C1 segment of cervical spinal cord (tissue), 14 donors: Measurements from ENCODE around the gene MRPL54.
"Not testable (repeated sequence)": the region's sequence is repeated elsewhere in the genome, so short reads cannot be mapped to it uniquely, and the experiment has no call there.

Source experiments
- DNase-seq, 14 donors: peaks; one replicate each; lab custom pipeline; 2025; lab: John Stamatoyannopoulos, UW

The MRPL54 gene

DNA sequence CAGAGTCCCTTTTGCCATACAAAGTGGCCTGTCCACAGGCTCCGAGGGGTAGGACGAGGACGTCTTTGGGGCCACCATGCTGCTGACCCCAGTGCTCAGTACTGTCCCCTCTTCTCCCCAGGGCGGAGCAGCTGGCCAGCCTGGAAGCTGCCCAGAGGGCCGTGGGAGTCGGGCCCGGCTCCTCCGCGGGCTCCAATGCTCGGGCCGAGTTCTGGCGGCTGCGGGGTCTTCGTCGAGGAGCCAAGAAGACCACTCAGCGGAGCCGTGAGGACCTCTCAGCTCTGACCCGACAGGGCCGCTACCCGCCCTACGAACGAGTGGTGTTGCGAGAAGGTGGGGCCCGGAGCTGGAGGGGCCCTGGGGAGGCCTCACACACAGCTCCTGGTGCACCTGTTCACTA, 22.1 kb upstream of the MRPL54 start:
- DNase-seq: no peak

DNA sequence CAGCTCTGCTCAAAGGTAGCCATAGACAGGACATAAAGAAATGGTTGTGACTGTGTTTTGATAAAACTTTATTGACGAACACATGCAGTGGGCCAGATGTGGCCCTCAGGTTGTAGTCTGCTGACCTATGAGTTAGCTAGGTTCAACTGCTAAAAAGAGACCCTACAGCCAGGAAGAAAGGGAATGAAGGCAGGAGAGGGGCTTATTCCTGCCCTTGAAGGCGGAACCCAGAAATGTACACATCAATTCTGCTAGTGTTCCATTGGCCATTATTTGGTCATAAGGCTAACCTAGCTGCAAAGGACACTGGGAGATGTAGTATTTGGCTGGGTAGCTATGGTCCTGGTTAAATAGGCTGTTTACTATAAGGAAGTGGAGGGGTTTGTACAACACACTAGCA, 19.0 kb upstream of the MRPL54 start:
- DNase-seq: no peak

DNA sequence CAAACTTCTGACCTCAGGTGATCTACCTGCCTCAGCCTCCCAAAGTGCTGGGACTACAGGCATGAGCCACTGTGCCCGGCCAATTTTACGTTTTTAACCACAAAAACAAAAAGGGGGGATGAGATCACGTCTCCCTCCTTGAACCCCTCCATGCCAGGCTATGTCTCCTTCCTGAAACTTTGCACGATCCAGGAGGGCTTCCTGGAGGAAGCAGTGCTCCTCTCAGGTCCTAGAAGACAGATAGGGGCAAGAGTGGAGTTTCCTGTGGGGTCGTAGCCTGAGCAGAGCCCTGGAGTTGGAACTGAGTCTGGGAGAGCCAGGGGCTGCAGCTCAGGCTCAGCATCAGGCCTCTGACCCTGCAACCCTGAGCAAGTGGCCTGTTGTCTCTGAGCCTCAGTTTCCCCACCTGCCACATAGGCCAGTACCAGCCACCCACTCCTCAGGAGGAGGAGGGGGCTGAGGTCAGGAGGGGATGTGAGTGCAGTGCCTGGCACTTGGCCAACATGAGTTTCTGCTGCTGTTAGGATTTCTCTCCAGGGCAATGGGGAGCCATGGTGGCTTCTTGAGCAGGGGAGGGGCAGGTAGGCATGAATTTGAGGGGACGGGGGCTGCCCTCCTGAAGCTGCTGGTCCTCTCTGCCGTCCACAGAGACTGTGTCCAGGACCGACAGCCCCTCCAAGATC, 17.0 kb upstream of the MRPL54 start:
- no peak for DNase-seq

DNA sequence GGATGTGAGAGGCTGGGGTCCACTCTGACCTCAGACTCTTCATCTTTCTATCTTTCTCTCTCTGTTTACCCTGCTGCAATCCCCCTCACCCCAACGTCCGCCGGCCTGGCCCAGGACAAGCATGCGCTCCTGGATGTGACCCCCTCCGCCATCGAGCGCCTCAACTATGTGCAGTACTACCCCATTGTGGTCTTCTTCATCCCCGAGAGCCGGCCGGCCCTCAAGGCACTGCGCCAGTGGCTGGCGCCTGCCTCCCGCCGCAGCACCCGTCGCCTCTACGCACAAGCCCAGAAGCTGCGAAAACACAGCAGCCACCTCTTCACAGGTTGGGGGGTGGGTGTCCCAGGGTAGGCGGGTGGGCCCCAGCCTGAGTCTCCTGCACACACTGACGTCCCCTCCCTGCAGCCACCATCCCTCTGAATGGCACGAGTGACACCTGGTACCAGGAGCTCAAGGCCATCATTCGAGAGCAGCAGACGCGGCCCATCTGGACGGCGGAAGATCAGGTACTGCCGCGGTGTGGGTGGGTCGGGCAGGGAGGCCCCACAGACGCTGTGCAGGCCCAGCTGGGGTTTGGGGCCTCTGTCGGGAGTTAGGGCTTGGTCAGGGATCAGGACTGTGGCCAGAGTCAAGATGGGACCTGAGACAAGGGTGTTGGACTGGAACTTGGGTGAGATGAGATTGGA, 16.0 kb upstream of the MRPL54 start:
- DNase-seq: no peak

DNA sequence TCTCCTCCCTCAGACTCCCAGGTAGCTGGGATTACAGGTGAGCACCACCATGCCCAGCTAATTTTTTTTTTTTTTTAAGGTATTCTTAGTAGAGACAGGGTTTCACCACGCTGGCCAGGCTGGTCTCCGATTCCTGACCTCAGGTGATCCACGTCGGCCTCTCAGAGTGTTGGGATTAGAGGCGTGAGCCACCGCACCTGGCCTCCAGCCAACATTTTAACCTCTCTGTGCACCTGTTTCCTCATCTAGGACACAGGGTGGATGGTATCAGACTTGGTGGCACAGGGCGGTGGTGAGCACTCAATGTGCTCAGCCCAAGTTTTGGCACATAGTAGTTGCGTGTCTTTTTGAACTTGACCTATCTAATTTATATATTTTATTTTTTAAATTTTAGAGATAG, 13.5 kb upstream of the MRPL54 start:
- no peak for DNase-seq

DNA sequence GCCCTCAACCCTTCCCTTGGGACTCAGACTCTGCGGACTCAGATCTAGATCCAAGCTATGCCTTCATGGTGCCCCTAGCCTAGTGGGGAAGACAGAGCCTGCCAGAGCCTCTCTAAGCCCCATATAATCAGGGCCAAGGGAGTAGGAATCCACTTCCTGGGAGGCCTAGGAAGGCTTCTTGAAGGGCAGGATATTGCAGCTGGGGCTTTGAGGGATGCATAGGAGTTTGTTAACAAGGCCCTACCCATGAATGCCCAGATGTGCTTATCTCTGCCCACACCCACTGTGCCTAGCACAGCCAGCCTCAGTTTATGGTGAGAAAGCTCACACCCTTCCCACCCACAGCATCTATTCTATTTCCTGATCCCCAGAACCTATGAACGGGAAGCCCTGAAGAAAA, 12.3 kb upstream of the MRPL54 start:
- no peak for DNase-seq

DNA sequence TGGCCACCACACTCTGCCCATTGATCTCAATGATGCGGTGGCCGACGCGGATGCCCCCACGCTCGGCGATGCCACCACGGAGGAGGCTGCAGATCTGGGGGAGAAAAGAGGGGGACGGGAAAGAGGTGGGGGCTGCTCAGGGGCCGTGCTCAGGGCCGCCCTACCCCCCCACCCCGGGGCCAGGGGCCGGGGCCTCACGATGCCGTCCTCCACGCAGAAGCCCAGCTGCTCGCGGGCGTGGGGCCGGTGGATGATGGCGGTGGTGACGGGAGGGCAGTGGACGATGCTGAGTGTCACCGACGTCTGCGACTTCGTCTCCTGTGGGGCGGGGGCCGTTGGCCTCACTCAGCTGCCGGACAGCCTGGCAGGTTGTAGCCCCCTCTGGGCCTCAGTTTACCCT, 11.2 kb upstream of the MRPL54 start:
- DNase-seq: no peak

DNA sequence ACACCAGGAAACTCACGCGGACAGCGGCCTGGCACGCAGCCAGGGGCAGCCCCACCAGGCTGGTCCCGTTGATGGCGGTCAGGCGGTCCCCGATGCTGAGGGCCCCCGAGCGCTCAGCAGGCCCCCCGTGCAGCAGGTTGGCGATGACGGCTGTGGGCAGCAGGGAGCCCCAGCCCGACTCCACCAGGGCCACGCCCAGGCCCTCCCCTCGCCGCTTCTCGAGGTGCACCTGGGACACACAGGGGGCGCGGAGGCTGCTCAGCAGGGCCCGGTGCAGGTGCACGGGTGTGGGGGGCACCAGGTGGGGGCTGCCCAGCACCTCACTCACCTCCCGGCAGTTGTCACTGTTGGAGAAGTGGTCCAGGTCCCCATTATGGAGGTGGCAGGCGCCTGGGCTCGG, 10.0 kb upstream of the MRPL54 start:
- DNase-seq: no peak

DNA sequence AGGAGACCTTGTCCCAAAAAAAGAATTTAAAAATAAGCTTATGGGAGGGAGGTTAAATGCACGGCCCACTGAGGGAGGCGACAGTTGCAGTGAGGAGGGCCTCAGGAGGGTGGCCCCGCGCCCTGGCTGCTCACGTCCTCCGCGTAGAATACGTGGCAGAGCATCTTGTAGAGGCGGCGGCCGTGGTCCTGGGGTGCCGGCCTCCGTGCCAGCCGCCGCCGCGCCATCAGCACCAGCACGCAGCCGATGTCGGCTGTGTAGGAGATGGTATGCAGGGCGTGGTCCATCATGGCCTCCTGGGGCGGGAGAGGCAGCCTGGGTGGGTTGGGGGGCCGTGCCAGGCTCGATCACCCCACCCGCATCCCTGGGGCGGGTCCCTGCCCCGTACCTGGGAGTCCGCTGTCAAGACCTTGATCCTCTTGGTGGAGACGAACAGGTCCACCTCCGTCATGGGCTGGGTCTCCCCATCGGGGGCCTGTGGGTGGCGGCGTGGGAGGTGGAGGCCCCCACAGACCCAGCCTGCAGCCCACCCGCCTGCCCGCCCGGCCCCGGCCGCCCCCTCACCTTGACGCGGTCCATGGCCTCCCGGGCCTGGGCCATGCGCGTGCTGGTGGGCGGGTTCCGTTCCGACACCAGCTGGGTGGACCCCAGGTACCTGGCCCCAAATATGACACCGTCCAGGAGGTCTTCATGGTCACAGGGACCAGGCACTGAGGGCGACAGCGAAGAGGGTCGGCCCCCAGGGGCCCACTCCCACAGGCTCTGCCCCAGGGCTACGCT, 8.7 kb upstream of the MRPL54 start:
- DNase-seq: no peak

DNA sequence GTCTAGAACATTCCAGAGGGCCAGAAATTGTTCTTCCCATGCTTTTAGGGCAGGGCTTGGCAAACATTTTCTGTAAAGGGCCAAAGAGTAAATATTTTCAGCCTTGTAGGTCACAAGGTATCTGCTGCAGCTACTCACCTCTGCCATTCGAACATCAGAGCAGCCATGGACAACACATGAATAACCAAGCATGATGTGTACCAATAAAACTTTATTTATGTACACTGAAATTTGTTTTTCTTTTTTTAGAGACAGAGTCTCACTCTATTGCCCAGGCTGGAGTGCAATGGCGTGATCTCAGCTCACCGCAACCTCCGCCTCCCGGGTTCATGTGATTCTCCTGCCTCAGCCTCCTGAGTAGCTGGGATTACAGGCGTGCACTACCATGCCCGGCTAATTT, 4.8 kb upstream of the MRPL54 start:
- not testable (repeated sequence) for DNase-seq

DNA sequence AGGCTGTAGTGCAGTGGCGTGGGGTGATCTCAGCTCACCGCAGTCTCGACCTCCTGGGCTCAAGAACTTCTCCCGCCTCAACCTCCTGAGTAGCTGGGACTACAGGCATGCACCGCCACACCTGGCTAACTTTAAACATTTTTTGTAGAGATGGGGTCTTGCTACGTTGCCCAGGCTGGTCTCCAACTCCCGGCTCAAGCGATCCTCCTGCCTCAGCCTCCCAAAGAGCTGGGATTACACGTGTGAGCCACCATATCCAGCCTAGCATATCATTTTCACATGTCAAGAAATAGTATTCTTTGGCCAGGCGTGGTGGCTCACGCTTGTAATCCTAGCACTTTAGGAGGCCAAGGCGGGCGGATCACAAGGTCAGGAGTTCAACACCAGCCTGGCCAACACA, 4.2 kb upstream of the MRPL54 start:
- DNase-seq: not testable (repeated sequence)

DNA sequence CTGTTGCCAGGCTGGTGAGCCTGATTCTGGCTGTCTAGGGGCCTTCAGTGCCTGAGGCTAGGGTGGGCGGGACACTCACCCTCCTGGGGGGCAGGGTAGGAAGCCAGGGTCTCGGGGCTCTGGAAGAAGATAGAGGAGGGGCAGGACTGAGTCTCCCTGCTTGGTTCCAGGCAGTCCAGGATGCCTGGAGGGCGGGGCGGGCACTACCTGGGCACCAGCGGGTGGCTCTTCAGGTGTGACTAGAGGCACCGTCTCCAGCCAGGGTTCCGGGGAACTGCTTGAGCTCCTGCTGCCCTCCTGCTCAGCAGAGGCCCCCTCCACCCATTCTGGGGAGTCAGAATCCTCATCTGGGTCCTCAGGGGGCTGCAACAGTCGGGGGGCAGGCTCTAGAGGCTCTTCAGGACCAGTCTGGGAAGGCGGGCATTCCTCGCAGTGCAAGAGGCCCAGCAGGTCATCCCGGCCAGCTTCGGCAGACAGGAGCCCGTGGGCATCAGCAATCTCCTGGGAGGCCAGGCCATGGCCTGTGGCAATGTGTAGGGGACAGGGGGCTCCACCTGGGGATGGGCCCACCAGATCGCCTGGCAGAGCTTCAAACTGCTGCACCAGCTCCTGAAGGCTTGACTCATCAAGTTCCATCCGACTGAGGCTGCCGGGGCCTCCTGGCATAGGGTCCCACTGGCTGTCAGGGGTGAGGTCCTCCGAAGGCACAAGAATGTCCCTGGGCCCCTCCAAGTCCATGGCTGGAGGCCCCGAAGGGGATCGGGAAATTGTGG, 2.8 kb upstream of the MRPL54 start:
- DNase-seq: peak in 3 of 14 donors; percentile 17 to 78 (median 31)

DNA sequence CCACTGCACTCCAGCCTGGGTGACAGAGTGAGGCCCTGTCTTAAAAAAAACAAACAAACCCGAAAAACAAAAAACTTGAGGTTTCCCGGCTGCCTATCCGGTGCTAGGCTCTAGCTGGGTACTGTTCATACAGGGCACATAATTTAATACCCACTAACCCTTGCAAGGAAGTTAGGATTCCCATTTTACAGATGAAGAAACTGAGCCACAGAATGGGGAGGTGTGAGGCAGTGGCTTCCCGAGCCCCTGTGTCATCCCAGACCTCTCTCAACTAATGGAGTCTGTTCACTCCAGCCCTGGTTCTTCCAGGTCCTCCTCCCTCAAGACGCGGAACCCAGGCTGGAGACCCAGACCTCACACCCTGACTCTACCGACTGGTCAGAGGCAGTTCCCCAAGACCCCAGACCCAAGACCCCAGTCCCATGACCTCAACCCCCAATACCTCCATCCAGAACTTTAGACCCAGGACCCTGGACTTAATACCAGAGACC, 1.6 kb upstream of the MRPL54 start:
- no peak for DNase-seq

DNA sequence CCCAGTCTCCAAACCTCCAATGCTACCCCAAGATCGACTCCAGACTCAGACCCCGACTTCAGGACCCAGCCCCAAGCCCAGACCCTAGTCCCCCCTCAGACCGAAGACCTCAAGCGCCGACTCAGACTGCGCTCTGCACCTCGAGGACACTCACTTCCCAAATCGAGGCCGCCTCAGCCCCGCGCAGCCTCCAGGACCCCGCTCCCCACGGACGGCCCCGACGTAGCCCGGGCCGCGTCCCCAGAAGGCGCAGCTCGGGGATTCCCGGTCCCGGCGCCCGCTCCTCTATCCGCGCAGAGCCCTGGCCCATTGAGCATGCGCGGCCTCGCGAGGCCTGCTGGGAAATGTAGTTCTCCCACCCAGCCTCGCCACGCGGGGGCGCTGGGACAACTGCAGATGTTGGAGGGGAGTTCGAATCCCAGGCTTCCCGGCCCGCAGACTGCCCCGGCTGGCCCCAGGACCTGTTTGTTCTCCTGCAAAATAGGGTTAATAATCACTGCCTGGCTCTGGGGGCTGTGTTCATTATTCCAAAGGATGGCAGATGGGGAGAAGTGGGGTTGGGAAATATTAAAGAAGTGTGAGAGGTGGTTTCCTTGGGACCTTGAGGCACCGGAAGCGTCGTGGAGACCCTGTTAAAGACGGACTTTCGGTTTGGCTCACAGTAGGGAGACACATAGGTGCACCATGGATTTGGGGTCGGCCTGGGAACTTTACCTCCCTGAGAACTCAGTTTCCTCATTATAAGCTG, 926 bp upstream of the MRPL54 start, which contains the start of gene APBA3:
TSS of gene APBA3 (minus strand) at position 311 of the 748 bp plus-strand sequence. CDS start 1,428 bp downstream, outside the sequence.
- DNase-seq: peak; percentile 29 to 94 (median 82)

DNA sequence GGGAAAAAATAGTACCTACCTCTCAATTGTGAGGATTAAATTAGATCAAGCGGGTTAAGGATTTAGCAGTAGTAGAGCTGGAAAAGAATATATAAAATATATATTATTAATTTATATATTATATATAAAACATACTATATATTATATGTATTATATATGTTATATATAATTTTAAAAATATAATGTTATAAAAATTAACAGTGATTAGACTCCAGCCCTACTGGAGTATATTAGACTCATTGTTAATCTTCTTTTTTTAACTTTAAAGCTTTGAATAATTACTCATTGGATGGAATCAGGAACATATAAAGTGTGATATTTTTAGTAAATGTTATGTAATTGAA, 380 bp upstream of the MRPL54 start:
- no peak for DNase-seq

DNA sequence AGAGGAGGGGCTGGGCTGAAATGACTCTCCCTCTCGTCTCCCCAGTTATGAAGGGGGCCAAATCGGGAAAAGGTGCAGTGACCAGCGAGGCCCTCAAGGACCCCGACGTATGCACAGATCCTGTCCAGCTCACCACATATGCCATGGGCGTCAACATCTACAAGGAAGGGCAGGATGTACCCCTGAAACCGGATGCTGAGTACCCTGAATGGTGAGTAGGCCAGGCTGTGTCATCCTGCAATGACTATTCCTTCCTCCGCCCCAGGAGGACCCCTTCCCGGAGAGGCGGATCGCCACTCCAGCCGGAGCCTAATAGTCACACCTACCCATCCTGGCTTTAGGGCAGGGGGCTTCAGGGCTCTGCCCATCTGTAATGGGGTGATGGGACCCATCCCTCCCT, 2.6 kb downstream of the MRPL54 start:
- DNase-seq: no peak

DNA sequence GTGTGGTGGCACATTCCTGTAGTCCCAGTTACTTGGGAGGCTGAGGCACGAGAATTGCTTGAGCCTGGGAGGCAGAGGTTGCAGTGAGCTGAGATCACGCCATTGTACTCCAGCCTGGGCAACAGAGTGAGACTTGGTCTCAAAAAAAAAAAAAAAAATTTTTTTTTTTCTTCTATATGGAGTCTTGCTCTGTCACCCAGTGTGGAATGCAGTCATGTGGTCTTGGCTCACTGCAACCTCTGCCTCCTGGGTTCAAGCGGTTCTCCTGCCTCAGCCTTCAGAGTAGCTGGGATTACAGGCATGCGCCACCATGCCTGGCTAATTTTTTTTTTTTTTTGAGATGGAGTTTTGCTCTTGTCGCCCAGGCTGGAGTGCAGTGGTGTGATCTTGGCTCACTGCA, 3.3 kb downstream of the MRPL54 start:
- DNase-seq: not testable (repeated sequence)

DNA sequence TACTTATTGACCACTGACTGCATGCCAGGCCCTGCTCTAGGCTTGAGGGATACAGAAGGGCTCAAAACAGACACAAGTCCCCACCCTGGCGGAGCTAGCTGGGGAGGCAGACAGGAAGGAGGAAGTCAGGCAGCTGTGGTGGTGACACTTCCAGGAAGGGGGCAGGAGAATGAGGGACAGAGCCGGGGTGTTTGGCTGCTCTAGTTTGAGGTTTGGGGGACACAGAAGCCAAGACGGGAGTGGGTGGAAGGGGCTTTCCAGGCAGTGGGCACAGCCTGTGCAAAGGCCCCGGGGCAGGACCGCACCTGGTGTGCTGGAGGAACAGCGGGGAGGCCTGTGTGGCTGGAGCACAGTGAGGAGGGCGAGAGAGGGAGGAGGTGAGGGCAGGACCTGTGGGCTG, 4.0 kb downstream of the MRPL54 start:
- no peak for DNase-seq

DNA sequence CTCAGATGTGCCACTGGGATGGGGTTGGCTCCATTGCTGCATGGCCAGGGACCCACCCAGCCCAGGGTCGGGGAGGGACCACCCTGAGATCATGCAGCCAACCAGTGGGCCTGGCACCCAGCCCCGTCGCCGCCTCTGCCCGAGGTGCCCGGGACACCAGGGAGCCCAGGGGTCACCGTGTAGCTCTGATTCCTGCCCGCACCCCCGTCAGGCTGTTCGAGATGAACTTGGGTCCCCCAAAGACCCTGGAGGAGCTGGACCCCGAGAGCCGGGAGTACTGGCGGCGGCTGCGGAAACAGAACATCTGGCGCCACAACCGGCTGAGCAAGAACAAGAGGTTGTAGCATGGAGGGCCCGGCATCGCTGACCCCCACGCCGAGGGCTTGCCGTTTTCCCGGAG, 4.6 kb downstream of the MRPL54 start:
- DNase-seq: no peak

DNA sequence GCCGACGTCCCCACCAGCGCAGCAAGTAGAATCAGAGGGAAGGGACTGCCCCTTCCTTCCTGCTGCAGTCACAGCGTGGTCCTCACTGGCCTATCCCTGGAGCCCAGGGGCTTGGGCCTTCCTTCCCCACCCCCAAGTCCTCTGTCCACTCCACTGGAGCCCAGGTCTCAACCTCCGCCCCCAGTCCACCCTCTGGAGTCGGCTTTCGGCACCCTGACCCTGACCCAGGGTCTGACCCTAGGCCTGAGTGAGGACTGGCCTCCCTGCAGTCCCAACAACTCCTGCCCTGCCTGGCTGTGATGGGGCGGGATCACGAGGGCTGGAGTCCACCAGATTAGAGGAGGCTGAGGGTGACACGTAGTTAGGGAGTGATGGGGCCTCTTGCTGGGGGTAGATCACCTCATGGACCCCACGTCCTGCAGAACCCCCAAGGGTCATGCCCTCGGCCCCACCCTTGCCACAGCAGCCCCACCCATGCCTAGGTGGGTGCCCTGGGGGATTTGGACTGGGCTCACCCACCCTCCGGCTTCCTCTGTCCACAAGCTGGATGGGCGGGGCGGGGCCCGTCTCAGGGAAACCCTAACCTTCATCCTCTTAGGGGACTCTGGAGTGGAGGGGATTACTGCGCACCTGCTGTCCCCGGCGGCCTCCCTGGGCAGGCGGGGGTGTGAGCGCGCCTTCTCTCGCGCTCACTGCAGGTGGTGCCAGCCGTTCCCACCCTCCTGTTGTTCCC, 5.7 kb downstream of the MRPL54 start:
- DNase-seq: no peak
